ENCODE measurements around the gene ATP2B1. TPM values are rescaled to one million over a fixed set of nuclear protein-coding genes. Genes with fewer than 3 reads are reported as not detected.

The ATP2B1 gene
- total RNA-seq, 1 donor from 2014 or later = 354 TPM

DNA sequence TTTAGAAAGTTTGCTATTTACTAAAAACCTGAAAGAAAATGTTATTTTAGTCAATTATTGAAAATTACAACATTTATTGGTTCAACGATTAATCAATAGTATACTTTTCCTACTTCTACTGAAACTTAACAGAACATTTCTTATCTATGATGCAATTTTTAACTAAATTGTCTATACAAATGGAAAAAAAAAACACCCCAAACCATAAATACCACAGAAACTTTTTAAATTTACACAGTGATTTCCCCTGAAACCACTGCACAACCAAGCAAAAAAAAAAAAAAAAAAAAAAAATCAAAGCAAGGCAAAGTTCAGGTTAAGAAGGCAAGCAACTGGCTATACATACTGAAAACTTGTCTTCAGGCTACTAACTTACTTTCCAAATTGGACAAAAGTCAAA is 110.9 kb downstream of the ATP2B1 start:
- DNase-seq (ENCODE audit: low read depth) = no peak

DNA sequence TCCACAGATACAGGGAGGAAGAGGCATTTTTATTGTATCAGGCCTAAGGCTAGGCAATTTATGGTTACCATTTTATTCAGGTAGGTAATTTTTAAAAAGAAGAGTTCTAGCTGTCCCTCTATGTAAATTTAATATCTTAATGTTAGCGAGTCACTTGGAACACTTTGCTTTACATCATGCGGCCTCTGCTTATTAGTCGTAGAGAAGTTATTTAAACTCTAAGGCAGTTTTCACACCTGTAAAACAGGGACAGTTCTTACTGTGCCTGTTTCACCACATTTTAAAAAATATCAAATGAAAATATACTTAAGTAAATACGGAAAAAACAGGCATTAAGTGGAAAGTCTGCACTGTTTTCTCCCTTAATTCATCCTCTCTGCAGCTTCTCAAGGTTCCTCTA is 111.4 kb downstream of the ATP2B1 start:
- DNase-seq (ENCODE audit: low read depth) = no peak

DNA sequence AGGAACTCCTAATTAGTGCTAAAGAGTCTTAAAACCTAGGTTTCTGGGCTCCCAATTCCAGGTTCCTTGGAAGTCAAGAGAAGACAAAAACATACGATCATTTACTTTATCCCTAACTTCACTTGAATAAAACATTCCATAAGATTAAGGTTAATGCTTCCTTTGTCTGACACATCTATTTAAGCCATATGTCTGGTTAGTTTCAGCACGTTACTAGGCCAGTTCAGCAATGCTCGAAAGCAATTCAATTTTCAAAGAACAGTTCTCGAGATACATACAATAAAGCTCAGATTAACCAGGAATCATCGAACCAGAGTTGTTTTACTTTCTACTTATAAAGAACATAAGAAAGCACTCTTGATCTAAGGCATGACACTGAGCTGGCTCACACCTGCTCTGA is 114.8 kb downstream of the ATP2B1 start:
- no peak for DNase-seq (ENCODE audit: low read depth)

DNA sequence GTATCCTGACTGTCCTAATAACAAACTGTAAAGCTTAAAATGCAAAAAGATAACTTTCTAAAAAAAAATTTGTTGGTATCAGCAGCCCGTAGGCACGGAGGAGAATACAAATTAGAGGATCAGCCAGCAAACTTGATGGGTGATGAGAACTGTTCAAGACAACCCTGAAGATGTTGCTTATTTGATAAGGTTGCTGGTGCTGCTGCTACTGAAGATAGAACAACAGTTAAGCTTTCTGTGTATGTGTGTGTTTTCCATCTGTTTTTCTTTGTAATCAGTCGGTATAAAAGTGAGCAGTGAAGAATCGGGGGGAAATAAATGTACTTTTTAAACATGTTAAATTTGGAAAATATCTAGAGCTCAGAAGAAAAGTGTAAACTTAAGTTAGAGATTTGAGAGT is 115.4 kb downstream of the ATP2B1 start:
- no peak for DNase-seq (ENCODE audit: low read depth)

DNA sequence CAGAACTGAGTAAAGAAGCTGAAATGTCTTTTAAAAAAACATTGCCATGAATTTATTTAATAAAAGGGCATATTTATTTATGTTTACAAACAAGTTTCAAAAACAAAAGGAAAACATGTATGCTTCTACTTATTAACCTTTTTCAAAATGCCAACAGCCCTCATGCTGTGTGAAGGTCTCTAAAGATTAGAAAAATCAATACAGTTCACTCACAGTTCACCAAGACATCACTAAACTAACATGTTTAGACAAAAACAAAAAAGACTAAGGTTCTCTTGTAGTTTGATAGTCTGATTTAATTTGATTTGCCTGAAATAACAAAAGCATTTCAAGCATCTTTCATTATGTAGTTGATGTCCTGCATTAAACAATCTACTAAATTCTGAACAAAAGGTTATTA is 118.9 kb downstream of the ATP2B1 start:
- DNase-seq (ENCODE audit: low read depth) = no peak

DNA sequence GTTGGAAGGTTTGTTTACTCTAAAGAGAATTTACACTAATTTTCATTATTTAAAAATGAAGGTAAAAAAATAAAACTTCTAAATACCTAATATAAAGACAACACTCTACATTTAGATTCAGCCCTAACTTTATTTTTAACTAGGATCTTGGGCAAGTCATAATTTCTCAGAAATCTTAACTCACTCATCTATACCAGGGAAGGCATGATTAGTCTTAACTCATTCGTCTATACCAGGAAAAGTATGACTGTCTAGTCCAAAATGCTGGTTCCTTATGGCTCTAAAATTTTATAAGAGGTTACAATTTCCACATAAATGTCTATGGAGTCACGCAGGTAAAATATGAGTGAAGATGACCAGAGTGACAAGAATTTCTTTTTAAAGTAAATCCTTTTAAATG is 130.1 kb downstream of the ATP2B1 start:
- no peak for DNase-seq (ENCODE audit: low read depth)

DNA sequence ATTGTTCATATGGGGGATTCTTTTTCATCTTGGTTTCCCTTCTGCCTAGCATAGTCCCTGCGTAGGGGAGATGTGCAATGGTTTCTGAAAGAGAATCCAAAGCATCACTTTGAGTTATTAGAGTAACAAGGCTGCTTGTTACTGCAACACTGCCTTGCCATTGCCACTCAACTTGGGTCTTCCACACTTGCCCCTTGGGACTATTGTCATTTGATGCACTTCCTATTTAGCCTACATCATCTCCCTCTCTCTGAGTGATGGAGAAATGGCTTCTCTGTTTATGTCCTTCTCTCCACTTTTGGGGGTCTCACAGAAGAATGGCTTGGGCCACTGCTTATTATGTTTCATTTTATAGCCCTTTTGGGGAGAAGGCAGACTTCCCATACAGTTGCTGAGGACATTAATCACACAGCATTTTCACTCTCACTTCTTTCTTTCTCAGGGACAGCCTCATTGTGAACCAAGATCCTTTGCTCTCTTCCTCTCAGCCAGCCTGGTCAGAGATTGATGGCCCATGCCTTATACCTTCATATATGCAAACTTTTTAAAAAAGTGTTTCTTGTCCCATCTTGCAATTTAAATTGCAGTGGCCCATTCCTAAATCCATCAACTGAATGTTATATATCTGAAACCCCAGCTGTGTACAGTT is 131.9 kb downstream of the ATP2B1 start:
- no peak for DNase-seq (ENCODE audit: low read depth)

DNA sequence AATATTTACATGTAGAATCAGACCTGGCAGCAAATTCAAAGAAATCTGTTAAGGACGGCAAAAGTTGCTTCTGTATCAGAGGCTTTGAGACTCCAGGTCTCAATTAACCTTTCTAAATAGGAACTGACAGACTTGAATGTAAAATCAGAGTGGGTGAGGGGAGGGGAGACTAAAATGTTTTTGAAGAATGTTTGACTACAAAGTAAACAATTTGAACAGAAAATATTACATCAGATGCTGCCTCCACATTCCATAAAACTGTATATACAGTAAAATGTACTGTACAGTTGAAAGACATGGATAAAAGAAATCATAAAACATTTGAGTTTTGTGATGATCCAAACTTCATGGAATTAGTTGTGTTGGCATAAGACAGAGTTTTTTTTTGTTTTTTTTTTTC is 133.3 kb downstream of the ATP2B1 start:
- no peak for DNase-seq (ENCODE audit: low read depth)

DNA sequence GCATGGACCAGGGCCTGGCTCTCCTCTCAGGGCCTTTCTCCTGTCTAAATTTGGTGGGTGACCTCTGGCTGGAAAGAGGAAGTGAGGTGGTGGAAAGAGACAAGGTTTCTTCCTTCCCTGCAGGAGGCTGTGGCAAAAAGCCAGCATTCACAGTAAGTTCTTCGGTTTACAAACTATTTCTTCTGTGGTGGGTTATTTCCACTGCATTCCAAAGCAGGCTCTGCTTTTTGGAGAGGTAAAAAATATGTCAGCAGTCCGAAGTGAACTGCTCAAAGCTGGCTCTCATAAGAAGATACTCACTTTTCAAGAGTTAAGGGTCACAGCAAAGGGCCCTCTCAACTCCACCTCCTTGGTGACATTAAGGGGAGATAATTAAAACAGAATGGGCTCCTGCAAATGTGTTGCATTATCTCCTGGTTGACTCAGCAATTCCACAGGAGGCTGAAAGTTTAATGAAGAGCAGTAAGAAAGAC is 133.9 kb downstream of the ATP2B1 start:
- DNase-seq (ENCODE audit: low read depth) = peak; percentile 52

DNA sequence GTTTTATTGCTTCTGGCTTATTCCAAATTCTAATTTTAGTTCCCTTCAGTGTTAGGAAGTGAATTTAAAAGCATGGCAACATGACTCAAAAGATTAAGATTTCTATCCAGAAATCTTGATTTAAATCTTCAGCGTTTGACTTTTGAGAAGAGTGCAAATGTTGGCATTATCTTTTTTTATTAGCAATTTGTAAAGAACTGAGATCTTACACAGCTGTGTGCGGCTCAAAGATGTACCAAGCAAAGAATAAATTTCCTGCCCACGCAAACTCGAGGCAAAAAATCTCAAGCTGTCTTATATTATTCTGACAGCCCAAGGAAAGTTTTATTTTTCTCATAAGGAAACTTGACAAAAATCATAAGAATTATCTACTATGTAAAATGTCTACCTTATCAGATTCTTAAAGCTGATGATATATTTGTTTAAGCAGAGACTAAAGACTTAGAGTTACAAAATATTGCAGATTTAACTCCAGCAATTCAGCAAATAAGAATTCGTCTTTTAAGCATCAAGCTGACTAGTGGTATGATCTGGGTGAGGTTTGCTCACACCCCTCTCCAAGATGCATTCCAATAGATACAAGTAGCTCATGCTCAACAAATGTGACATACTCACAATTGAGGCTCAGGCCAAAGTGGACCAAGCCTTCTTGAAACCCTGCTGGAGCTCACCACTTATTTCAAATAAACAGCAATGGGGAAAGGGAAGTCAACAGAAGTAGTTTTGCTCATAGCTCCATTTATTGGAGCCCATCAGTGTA is 135.4 kb downstream of the ATP2B1 start:
- DNase-seq (ENCODE audit: low read depth) = peak; percentile 35

DNA sequence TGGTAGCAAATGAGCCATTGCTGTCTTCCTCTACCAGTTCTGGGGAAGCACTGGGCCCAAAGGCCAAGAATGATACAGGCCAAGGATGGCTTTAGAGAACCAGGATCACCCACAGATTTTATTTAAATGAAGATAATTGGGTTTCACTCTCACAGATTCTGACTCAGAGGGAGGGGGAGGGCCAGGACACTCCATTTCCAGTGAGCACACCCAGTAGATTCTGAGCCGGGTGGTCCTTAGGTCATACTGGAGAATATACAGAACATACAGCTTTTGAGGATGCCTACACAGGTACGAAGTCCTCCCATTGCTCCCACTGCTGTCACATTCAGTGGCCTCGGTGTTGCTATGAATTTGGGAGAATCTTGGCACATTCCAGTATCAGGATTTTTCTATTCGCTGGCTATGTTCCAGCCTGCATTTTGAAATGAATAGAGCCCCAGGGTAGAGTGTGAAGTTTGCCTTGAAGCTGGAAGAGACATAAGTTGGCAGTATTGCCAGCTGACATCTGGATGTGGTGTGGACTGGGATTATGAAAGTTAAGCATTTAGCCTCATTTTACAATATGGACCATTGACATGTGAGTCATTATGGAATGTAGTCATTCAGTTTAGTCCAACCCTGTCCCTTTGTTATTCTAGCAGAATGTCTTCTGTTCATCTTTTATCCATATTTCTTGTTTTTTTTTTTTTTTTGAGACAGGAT is 137.0 kb downstream of the ATP2B1 start:
- peak; percentile 63 for DNase-seq (ENCODE audit: low read depth)

DNA sequence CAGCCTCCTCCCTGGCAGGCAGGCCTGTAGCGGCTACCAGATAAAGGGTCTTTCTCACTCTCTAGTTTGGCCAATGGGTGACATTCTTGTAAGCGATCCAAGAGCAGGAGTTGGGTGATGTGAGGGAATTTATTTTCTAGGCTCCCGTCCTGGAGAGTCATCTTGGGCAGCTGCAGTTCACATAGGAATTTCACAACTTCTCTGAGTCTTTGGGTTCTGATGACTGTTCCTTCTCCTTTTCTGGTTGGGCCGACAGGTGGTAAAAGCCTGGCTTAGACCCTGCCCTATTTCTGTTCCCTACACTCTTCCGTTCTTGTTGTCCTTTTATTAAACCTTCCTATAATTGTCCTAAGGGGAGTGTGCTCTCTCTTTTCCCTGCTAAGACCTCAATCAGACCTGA is 140.2 kb downstream of the ATP2B1 start:
- DNase-seq (ENCODE audit: low read depth) = peak; percentile 75

DNA sequence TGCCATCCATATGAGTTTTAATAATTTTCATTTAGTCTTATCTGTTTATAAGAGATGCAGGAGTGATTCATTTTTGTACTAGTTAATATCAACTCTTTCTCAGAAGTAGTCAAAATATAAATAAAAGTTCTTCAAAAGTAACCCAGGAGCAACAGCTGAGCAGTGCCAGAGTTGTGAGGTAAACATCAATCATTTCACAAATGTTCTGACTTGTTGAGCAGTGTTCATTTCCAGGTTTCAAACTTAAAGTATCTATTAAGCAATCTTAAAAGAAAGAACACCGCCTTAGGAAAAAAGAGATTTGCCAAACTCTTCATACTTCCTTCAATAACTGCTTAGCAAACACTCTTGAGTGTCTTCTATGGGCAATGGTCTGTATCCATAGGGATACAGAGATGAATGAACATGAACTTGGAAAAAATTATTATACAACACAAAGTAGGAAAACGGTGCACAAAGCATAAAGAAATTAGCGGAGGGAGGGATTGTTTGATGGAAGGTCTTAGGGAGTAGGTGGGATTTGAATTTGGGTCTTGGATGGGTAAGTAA is 140.9 kb downstream of the ATP2B1 start:
- DNase-seq (ENCODE audit: low read depth) = no peak

DNA sequence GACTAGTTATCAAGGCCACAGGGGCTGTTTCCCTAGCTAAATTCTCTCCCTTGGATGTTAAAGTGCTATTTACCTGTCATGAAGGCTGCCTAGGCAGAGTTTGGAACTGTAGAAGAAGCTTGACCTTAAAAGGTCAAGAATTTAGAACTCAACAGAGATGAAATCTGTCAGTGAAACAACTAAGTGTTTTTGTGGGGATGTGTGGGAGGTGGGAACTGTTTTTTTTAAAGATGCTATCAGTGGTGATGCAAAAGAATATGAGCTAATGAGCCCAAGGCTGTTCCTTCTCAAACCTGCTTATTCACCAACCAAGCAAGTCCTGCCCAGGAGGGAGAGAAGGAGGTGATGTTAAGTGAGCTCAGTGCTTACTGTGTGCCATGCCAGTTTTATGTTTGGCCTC is 142.0 kb downstream of the ATP2B1 start:
- DNase-seq (ENCODE audit: low read depth) = no peak

DNA sequence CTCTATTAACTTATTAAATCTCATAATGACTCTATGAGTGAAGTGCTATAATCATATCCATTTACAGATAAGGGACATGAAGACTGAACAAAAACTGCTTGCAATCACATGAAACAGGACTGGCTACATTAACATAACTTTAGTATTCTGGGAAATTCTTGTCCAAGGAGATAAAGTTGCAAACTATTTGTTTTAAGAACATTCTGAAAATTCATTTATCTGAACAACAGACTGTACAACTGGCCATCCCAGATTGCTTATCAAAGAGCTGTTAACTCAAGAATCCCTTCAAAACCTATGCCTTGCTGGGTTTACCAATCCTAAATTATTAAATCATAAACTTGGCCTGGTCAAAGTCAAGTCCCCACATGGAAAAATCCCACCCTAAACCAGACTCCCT is 143.6 kb downstream of the ATP2B1 start:
- DNase-seq (ENCODE audit: low read depth) = no peak

DNA sequence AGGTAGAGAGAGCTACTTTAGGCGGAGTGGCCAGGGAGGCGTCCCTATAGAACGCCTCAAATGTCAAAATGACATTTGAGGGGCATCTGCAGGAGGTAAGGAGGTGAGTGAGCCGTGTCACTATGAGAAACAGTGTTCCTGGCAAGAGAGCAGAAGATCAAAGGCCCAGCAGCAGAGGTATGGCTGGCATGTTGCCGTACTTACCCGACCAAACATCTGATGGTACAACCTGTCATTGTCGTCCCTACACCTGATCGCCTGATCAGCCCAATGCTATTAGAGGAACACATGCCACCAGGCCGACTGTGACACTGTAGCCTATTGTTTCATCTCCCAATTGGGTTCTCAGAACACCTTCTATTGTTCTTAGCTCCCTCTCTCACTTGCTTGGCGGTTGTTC is 148.9 kb downstream of the ATP2B1 start:
- no peak for DNase-seq (ENCODE audit: low read depth)

DNA sequence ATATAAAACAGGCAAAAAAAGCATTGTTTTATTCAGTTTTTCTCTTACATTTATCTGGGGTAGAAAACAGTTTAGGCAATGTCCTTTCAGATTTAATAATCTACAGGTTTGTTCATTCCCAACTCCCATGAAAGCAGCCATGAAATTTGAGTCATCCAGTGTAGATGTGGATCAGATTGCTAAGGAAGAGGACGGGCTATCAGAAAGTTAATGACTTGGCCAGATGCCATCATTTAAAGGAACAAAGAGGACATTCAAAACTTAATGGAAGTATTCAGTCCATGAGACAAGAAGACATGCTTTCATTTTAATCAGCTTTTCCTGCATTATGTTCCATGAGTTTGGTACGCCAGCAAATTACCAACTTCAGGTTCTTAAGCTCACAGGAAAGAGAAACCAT is 151.7 kb downstream of the ATP2B1 start:
- DNase-seq (ENCODE audit: low read depth) = no peak

DNA sequence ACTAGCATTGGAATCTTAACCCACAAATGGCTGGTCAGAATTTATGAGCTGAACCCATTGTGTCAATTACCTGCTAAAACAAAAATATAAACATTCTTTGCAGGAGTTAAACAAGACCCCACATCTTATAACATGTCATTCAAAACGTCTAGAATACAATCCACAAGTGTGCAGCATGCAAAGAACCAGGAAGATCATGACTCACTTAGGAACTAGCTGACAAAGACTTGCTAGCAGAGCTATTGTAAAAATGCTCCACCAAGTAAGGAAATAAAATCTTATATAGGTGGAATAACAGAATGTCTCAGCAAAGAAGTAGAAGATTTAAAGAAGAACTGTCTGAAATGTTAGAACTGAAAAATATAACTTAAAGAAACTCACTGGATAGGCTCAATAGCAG is 156.3 kb downstream of the ATP2B1 start:
- no peak for DNase-seq (ENCODE audit: low read depth)

DNA sequence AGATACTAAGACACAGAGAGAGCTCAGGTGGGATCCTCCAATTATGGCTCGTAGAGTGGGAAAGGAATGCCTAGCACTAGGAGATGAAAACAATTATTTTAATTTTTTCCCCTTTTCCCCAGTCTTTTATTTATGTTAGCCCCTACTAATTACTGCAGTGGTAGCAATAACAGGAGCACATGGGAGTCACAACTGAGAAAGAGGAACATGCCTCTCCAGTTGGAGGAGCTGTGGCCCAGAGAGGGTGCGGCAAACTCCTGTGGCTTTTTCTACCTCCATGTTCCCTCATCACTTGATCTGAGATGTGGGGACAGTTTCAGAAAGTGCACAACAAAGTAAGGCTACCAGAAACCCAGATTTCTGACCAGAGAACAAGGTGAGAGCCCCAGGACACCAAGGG is 156.9 kb downstream of the ATP2B1 start:
- no peak for DNase-seq (ENCODE audit: low read depth)

DNA sequence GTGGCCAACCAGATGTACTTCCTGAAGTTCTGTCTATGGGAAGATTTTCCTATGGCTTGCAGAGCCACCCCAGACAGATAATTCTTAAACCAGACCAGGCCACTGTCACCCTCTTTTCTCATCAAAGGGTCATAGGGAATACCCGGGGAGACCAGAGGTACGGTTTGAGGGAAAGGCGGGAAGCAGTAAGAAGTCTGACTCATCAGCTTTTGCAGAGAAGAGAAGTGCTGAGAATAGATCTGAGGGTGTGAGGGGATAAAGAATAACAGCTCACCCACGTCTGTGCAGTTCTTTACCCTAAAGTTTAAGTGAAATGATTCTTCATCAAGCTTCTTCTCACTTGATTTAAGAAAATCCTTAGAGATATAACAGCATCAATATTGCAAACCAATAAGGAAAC is 161.5 kb downstream of the ATP2B1 start:
- no peak for DNase-seq (ENCODE audit: low read depth)

DNA sequence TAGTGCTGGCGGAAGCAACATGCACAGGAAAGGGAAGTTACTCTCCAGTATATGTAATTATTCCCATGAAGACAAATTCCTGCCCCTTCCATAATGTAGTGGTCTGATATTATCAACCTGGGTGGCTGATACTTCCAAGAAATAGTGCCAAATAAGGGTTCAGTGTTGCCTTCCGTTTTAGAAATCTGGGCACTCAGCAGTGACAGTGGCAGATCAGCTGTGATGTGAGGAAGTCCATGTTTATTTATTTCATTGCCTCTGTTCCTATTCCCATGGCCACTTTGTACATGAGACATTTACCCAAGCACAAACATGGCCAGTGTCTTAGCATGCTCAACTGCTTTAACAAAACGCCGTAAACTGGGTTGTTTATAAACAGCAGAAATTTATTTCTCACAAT is 162.5 kb downstream of the ATP2B1 start:
- DNase-seq (ENCODE audit: low read depth) = no peak

DNA sequence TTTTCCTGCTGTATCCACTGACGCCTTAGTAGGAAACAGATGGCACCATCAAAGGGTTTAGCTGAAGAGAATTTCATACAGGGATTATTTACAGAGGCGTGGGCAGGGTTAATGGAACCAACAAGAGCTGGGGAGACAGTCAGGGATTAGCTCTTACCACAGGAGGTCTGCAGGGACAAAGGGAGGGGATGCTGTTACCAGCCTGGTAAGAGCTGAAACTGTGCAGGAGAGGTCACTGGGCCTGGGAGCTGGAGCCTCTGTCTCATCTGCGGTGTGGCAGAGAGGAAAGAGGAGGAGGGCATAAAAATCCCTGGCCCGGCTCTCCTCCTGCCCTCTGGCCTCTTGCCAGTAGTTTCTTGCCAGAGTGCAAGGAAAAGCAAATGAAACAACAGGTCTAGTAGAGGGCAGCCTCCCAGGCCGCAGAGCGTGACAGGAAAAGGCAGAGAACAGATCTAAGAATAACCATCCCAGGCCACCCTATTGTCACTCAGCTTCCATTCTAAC is 163.9 kb downstream of the ATP2B1 start:
- peak; percentile 100 for DNase-seq (ENCODE audit: low read depth)
